Parathyroid adenoma (tissue), 2 donors: ENCODE results near the gene HSH2D.

Source experiments
- H2AFZ ChIP-seq: fragments of 300-600 bp; sonication (generic); one replicate; pipeline ENCODE4 v1.7.0; 2017; ENCODE audit warnings: antibody characterized with exemption, mild to moderate bottlenecking
- H3K27ac ChIP-seq: fragments of 300-600 bp; sonication (generic); one replicate; pipeline ENCODE4 v1.7.0; 2017
- H3K27me3 ChIP-seq: fragments of 300-600 bp; sonication (generic); one replicate; pipeline ENCODE4 v1.7.0; 2017; ENCODE audit warnings: low read length; ENCODE audit not compliant: control insufficient read depth, insufficient read depth
- H3K36me3 ChIP-seq: fragments of 300-600 bp; sonication (generic); one replicate; pipeline ENCODE4 v1.7.0; 2017; ENCODE audit warnings: low read length; ENCODE audit not compliant: control insufficient read depth, insufficient read depth
- H3K4me1 ChIP-seq: fragments of 300-600 bp; sonication (generic); one replicate; pipeline ENCODE4 v1.7.0; 2017; ENCODE audit warnings: control low read depth
- H3K4me2 ChIP-seq: fragments of 300-600 bp; sonication (generic); one replicate; pipeline ENCODE4 v1.7.0; 2017; ENCODE audit warnings: low read length
- H3K4me3 ChIP-seq: fragments of 300-600 bp; sonication (generic); one replicate; pipeline ENCODE4 v1.7.0; 2017; ENCODE audit warnings: low read depth, low read length
- H3K79me2 ChIP-seq: fragments of 300-600 bp; sonication (generic); one replicate; pipeline ENCODE4 v1.7.0; 2017; ENCODE audit warnings: control low read depth
- H3K9ac ChIP-seq: fragments of 300-600 bp; sonication (generic); one replicate; pipeline ENCODE4 v1.7.0; 2017; ENCODE audit warnings: mild to moderate bottlenecking
- H3K9me3 ChIP-seq: fragments of 300-600 bp; sonication (generic); one replicate; pipeline ENCODE4 v1.7.0; 2017; ENCODE audit warnings: low read length; ENCODE audit not compliant: control insufficient read depth
- TF ChIP-seq, protein P1 (sequence below): fragments of 300-600 bp; sonication (generic); IDR thresholded peaks from one replicate; pipeline ENCODE4 v1.7.0; 2017; ENCODE audit warnings: antibody characterized with exemption, mild to moderate bottlenecking
- donor health status: primary hyperparathyroidism.

HSH2D gene

DNA sequence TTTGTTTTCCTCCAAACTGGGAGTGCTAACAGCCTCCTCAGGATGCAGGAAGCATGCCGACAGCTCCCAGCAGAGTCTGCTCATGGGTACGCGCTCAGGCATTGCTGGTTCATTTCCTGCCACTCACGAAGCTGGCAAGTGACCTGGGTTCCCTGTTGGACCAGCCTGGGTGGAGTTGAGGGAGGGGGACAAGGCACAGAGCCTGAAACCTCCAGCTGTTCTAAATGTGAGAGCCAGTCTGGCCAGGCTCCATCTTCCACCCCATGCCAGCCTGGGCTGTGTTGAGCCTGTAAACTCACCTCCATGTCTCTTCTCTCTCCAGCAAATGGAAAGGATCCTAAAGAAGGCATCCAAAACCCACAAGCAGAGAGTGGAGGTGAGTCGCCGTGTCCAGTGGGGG, 46.7 kb downstream of the HSH2D start:
- H3K4me1 ChIP-seq, result no peaks in the 10 kb centered on the region
- no peak overlapping the region for H2AFZ ChIP-seq
- H3K9me3 ChIP-seq, result no peaks in the 10 kb centered on the region
- TF ChIP-seq, protein P1, sequence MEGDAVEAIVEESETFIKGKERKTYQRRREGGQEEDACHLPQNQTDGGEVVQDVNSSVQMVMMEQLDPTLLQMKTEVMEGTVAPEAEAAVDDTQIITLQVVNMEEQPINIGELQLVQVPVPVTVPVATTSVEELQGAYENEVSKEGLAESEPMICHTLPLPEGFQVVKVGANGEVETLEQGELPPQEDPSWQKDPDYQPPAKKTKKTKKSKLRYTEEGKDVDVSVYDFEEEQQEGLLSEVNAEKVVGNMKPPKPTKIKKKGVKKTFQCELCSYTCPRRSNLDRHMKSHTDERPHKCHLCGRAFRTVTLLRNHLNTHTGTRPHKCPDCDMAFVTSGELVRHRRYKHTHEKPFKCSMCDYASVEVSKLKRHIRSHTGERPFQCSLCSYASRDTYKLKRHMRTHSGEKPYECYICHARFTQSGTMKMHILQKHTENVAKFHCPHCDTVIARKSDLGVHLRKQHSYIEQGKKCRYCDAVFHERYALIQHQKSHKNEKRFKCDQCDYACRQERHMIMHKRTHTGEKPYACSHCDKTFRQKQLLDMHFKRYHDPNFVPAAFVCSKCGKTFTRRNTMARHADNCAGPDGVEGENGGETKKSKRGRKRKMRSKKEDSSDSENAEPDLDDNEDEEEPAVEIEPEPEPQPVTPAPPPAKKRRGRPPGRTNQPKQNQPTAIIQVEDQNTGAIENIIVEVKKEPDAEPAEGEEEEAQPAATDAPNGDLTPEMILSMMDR, result no peak
- H3K27ac ChIP-seq, result no peak overlapping the region
- no peak overlapping the region for H3K4me2 ChIP-seq
- H3K4me3 ChIP-seq, result no peak overlapping the region
- H3K36me3 ChIP-seq, result no peaks in the 10 kb centered on the region
- H3K9ac ChIP-seq, result no peak overlapping the region
- peaks cover 27% of the 10 kb centered on the region for H3K79me2 ChIP-seq
- no peaks in the 10 kb centered on the region for H3K27me3 ChIP-seq

DNA sequence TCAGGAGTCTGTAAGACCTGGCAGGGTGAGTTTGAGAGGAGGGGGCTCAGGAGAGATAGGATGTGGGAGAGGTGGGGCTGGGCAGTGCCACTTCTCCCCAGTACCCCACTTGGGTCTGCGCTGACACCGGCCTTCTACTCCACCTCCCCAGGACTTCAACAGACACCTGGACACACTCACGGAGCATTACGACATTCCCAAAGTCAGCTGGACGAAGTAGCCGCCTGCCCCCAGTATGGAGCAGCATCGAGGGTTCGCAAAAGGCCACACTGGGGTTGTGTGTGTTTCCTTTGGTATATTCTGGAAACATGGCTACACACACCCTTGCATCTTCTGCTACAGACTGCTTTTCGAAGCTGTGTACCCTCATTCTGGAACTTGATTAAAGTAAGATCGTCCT, 47.3 kb downstream of the HSH2D start:
- H3K79me2 ChIP-seq, result peaks cover 24% of the 10 kb centered on the region
- H3K4me1 ChIP-seq, result no peaks in the 10 kb centered on the region
- H2AFZ ChIP-seq, result no peak overlapping the region
- H3K36me3 ChIP-seq, result no peaks in the 10 kb centered on the region
- no peaks in the 10 kb centered on the region for H3K9me3 ChIP-seq
- no peak overlapping the region for H3K4me3 ChIP-seq
- no peak overlapping the region for H3K27ac ChIP-seq
- TF ChIP-seq, protein P1, result no peak
- no peaks in the 10 kb centered on the region for H3K27me3 ChIP-seq
- no peak overlapping the region for H3K4me2 ChIP-seq
- H3K9ac ChIP-seq, result no peak overlapping the region

DNA sequence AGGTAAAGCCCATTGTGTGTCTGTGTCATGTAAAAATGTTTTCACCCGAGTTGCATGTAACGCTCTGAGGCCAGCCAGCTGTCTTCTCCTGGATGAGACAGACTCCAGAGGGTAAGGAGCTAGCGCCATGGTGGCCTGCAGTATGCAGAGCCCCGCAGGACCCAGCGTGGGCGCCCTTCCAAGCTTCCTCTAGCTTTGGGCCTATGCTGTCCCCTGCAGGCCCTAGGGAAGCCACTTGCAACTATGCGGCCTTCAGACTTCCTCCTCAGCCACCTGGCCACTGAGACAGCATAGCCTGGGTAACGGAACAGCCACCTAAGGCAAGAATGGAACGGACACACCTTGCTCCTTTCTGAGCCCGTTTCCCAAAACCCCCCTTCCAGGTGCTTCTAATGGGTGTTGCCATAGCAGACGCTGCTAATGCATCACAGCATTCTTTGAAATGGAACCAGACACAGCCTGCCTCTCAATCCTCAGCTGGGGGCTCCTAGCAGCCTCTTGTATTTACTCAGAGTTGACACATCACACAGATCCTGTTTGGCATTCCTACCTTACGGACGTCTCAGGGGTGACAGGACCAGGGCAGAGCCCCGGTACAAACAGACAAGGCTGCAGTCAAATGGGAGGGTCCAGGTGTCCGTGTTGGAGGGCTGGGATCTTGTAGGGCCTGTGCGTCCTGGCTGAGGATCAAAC, 47.9 kb downstream of the HSH2D start:
- Histone ChIP-seq H3K9me3 (no peaks in the 10 kb centered on the region), H3K4me2 (no peak overlapping the region), H3K4me3 (no peak overlapping the region), H2AFZ (no peak overlapping the region), H3K79me2 (peaks cover 18% of the 10 kb centered on the region), H3K27ac (no peak overlapping the region), H3K27me3 (no peaks in the 10 kb centered on the region), H3K4me1 (no peaks in the 10 kb centered on the region), H3K9ac (no peak overlapping the region), H3K36me3 (no peaks in the 10 kb centered on the region)
- TF ChIP-seq, protein P1, result no peak

DNA sequence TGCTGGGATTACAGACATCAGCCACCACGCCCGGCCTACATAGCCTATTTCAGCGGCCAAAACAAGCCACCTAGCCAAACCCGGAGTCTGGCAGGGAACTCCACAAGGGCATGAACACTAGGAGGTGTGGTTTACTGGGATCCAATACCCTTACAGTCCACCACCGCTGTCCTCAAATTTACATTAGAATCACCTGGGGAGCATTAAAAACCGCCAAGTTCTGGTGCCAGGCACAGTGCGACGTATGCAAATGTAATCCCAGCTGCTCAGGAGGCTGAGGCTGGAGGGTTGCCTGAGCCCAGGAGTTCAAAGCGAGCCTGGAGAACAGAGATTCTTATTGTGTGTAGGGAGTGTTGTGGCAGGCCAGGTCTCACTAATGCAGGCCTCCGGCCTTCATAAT, 50.0 kb downstream of the HSH2D start:
- peaks cover 9% of the 10 kb centered on the region for H3K4me1 ChIP-seq
- no peak overlapping the region for H2AFZ ChIP-seq
- TF ChIP-seq, protein P1, result no peak
- no peak overlapping the region for H3K4me2 ChIP-seq
- H3K4me3 ChIP-seq, result no peak overlapping the region
- H3K9me3 ChIP-seq, result no peaks in the 10 kb centered on the region
- peaks cover 15% of the 10 kb centered on the region for H3K79me2 ChIP-seq
- no peaks in the 10 kb centered on the region for H3K36me3 ChIP-seq
- H3K27me3 ChIP-seq, result no peaks in the 10 kb centered on the region
- H3K9ac ChIP-seq, result no peak overlapping the region
- no peak overlapping the region for H3K27ac ChIP-seq

DNA sequence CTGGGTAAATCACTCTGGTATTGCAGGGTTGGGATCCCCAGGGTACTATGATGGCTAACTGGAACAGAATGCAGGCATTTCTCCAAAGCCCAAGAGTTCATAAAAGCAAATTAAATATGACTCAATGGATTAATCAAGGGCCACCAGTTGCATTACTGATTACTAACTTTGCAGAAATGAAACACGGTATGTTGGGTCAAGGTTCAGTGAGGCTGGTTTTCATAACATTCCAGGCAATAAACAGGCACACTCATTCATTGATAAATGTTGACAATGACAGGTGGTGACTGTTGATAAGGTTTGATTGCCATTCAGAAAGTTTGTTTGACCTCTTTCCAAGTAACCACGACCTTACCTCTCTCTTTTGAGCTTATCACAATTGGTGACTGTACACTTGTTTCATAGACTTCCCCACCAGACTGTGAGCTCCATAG, 53.7 kb downstream of the HSH2D start:
- H3K27me3 ChIP-seq, result no peaks in the 10 kb centered on the region
- peak overlapping the region; percentile 96 for H3K4me3 ChIP-seq
- H3K9me3 ChIP-seq, result no peaks in the 10 kb centered on the region
- H3K4me2 ChIP-seq, result peak overlapping the region; percentile 89
- TF ChIP-seq, protein P1, result no peak
- H3K27ac ChIP-seq, result peak overlapping the region; percentile 43
- peak overlapping the region; percentile 100 for H2AFZ ChIP-seq
- no peaks in the 10 kb centered on the region for H3K36me3 ChIP-seq
- peaks cover 13% of the 10 kb centered on the region for H3K79me2 ChIP-seq
- no peak overlapping the region for H3K9ac ChIP-seq
- peaks cover 14% of the 10 kb centered on the region for H3K4me1 ChIP-seq
